Right lobe of liver (tissue), 4 donors: ENCODE data around the gene KLHDC8B.
"Not testable (repeated sequence)": the region's sequence is repeated elsewhere in the genome, so short reads cannot be mapped to it uniquely, and the experiment has no call there.

Experiments
- CTCF ChIP-seq, 4 donors: fragments of 200-600 bp in 3 of 4; fragments of 450-650 bp in 1 of 4; IDR thresholded peaks; one replicate each; pipeline versions ENCODE4 v1.5.1 to v1.8.0; 2016 to 2022; ENCODE audit warnings: antibody characterized with exemption in 4 of 4, mild to moderate bottlenecking in 2 of 4
- POLR2A ChIP-seq: fragments of 450-650 bp; IDR thresholded peaks from one replicate; pipeline ENCODE4 v1.6.1; 2017; ENCODE audit warnings: antibody characterized with exemption, mild to moderate bottlenecking
- donor health status: DM: no; HTN: no; CAD: no.
- donor health status: DM: no; HTN: no; CAD: no.
- donor health status: DM: no; HTN: yes; CAD: no.

- TF ChIP-seq CTCF (IDR thresholded peaks at IDR 0.05); POLR2A: not testable (repeated sequence)
Measured at GRCh38 chr3:49220985-49221563, 49.7 kb downstream of the KLHDC8B start.
